ENCODE data around the gene EIF3D.
A peak's percentile ranks its signal among the peaks of the same experiment; 100 is the strongest.

The EIF3D gene

GRCh38 chr22:36561291-36561811, 32.4 kb upstream of the EIF3D start:
- no peak overlapping the region for H3K4me3 Mint-ChIP-seq
- peaks cover 32% of the 10 kb centered on the region for H3K27me3 Mint-ChIP-seq (ENCODE audit: low read depth, poor library complexity)
- H3K4me1 Mint-ChIP-seq, result peaks cover 23% of the 10 kb centered on the region
- H3K36me3 Mint-ChIP-seq (ENCODE audit: low read depth), result no peaks in the 10 kb centered on the region
- H3K9me3 Mint-ChIP-seq, result no peaks in the 10 kb centered on the region
- H3K27ac Mint-ChIP-seq, result no peak overlapping the region
- no peak for DNase-seq
- no peak for TF ChIP-seq CTCF (IDR thresholded peaks at IDR 0.05)

GRCh38 chr22:36560001-36560400, 31.0 kb upstream of the EIF3D start:
- no peak for DNase-seq
- Mint-ChIP-seq H3K36me3 (ENCODE audit: low read depth) (no peaks in the 10 kb centered on the region), H3K27me3 (ENCODE audit: low read depth, poor library complexity) (peaks cover 30% of the 10 kb centered on the region), H3K4me1 (peaks cover 23% of the 10 kb centered on the region), H3K4me3 (no peak overlapping the region), H3K27ac (no peak overlapping the region), H3K9me3 (no peaks in the 10 kb centered on the region)
- no peak for TF ChIP-seq CTCF (IDR thresholded peaks at IDR 0.05)

GRCh38 chr22:36554098-36554497, 25.1 kb upstream of the EIF3D start:
- peaks cover 23% of the 10 kb centered on the region for H3K4me1 Mint-ChIP-seq
- peak overlapping the region; percentile 89 for H3K27ac Mint-ChIP-seq
- no peak for DNase-seq
- H3K27me3 Mint-ChIP-seq (ENCODE audit: low read depth, poor library complexity), result peaks cover 21% of the 10 kb centered on the region
- H3K9me3 Mint-ChIP-seq, result no peaks in the 10 kb centered on the region
- no peak overlapping the region for H3K4me3 Mint-ChIP-seq
- no peaks in the 10 kb centered on the region for H3K36me3 Mint-ChIP-seq (ENCODE audit: low read depth)
- no peak for TF ChIP-seq CTCF (IDR thresholded peaks at IDR 0.05)

GRCh38 chr22:36552289-36552688, 23.3 kb upstream of the EIF3D start:
- H3K4me1 Mint-ChIP-seq, result peaks cover 41% of the 10 kb centered on the region
- H3K9me3 Mint-ChIP-seq, result no peaks in the 10 kb centered on the region
- H3K27ac Mint-ChIP-seq, result no peak overlapping the region
- no peak overlapping the region for H3K4me3 Mint-ChIP-seq
- H3K27me3 Mint-ChIP-seq (ENCODE audit: low read depth, poor library complexity), result peaks cover 27% of the 10 kb centered on the region
- H3K36me3 Mint-ChIP-seq (ENCODE audit: low read depth), result no peaks in the 10 kb centered on the region
- no peak for TF ChIP-seq CTCF (IDR thresholded peaks at IDR 0.05)
- no peak for DNase-seq

DNA sequence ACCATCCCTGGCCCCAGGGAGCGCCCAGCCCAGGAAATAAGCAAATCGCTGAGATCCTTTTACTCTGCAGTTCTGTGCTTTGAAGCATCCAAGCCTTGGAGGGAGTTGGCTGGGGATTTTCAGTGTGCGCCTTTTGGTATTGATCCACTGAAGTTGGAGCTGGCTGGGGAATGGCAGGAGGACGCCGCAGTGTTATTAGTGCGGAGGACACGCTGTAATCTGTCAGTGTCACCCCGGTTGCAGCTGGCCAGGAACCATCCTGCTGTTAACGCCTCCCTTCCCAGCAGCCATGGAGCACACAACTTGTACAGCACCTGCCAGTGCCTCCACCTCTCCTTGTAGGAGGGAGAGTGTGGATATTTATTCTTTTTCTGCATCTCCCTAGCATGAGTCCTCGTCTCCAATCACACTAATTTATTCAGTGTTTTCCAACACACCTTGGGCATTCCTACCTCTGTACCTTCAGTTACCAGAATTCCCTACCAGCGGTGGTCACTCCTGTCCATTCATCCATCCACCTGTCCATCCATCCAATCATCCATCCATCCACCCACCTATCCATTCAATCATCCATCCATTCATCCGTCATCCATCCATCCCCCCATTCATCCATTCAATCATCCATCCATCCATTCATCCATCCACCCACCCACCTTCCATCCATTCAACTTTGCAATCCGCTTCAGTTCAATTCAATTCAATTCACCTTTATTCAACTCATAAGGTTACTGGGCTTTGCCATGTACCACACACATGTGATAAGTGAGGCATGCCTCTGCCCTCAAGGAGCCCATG, 21.9 kb upstream of the EIF3D start:
- Mint-ChIP-seq H3K36me3 (ENCODE audit: low read depth) (no peaks in the 10 kb centered on the region), H3K27me3 (ENCODE audit: low read depth, poor library complexity) (peaks cover 30% of the 10 kb centered on the region), H3K4me3 (no peak overlapping the region), H3K9me3 (no peaks in the 10 kb centered on the region), H3K4me1 (peaks cover 54% of the 10 kb centered on the region), H3K27ac (no peak overlapping the region)
- no peak for TF ChIP-seq CTCF (IDR thresholded peaks at IDR 0.05)
- DNase-seq, result no peak

GRCh38 chr22:36549033-36549432, 20.1 kb upstream of the EIF3D start:
- H3K27ac Mint-ChIP-seq, result no peak overlapping the region
- H3K27me3 Mint-ChIP-seq (ENCODE audit: low read depth, poor library complexity), result peaks cover 25% of the 10 kb centered on the region
- peaks cover 51% of the 10 kb centered on the region for H3K4me1 Mint-ChIP-seq
- H3K36me3 Mint-ChIP-seq (ENCODE audit: low read depth), result no peaks in the 10 kb centered on the region
- no peaks in the 10 kb centered on the region for H3K9me3 Mint-ChIP-seq
- no peak for DNase-seq
- no peak for TF ChIP-seq CTCF (IDR thresholded peaks at IDR 0.05)
- H3K4me3 Mint-ChIP-seq, result no peak overlapping the region
